ENCODE results near the gene CELSR2.

The CELSR2 gene

GRCh38 chr1:109241841-109242345 is 7.4 kb upstream of the CELSR2 start:
- no peak overlapping the region for H3K4me3 ChIP-seq (ENCODE audit: low read depth, low read length)
- no peak for DNase-seq (ENCODE audit: low read depth)
- TF ChIP-seq, protein P1, sequence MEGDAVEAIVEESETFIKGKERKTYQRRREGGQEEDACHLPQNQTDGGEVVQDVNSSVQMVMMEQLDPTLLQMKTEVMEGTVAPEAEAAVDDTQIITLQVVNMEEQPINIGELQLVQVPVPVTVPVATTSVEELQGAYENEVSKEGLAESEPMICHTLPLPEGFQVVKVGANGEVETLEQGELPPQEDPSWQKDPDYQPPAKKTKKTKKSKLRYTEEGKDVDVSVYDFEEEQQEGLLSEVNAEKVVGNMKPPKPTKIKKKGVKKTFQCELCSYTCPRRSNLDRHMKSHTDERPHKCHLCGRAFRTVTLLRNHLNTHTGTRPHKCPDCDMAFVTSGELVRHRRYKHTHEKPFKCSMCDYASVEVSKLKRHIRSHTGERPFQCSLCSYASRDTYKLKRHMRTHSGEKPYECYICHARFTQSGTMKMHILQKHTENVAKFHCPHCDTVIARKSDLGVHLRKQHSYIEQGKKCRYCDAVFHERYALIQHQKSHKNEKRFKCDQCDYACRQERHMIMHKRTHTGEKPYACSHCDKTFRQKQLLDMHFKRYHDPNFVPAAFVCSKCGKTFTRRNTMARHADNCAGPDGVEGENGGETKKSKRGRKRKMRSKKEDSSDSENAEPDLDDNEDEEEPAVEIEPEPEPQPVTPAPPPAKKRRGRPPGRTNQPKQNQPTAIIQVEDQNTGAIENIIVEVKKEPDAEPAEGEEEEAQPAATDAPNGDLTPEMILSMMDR (IDR thresholded peaks at IDR 0.05; ENCODE audit: low read depth, low read length): no peak
- TF ChIP-seq MAX (IDR thresholded peaks at IDR 0.05; ENCODE audit: low read depth, low read length) (no peak), POLR2A (IDR thresholded peaks at IDR 0.05; ENCODE audit: extremely low read depth, insufficient read length) (no peak), MYC (IDR thresholded peaks at IDR 0.05; ENCODE audit: low read depth, low read length) (no peak)

GRCh38 chr1:109242387-109242786 is 7.0 kb upstream of the CELSR2 start:
- no peak for DNase-seq (ENCODE audit: low read depth)
- no peak overlapping the region for H3K4me3 ChIP-seq (ENCODE audit: low read depth, low read length)
- TF ChIP-seq, protein P1 (IDR thresholded peaks at IDR 0.05; ENCODE audit: low read depth, low read length): no peak
- TF ChIP-seq POLR2A (IDR thresholded peaks at IDR 0.05; ENCODE audit: extremely low read depth, insufficient read length): no peak
- no peak for TF ChIP-seq MAX (IDR thresholded peaks at IDR 0.05; ENCODE audit: low read depth, low read length)
- no peak for TF ChIP-seq MYC (IDR thresholded peaks at IDR 0.05; ENCODE audit: low read depth, low read length)

- TF ChIP-seq MAX (IDR thresholded peaks at IDR 0.05; ENCODE audit: low read depth, low read length) (no peak), POLR2A (IDR thresholded peaks at IDR 0.05; ENCODE audit: extremely low read depth, insufficient read length) (no peak), MYC (IDR thresholded peaks at IDR 0.05; ENCODE audit: low read depth, low read length) (no peak)
- TF ChIP-seq, protein P1 (IDR thresholded peaks at IDR 0.05; ENCODE audit: low read depth, low read length): no peak
- no peak overlapping the region for H3K4me3 ChIP-seq (ENCODE audit: low read depth, low read length)
- no peak for DNase-seq (ENCODE audit: low read depth)
Observed at GRCh38 chr1:109243221-109243620, 6.1 kb upstream of the CELSR2 start.

GRCh38 chr1:109243860-109244552 is 5.3 kb upstream of the CELSR2 start:
- DNase-seq (ENCODE audit: low read depth): no peak

DNA sequence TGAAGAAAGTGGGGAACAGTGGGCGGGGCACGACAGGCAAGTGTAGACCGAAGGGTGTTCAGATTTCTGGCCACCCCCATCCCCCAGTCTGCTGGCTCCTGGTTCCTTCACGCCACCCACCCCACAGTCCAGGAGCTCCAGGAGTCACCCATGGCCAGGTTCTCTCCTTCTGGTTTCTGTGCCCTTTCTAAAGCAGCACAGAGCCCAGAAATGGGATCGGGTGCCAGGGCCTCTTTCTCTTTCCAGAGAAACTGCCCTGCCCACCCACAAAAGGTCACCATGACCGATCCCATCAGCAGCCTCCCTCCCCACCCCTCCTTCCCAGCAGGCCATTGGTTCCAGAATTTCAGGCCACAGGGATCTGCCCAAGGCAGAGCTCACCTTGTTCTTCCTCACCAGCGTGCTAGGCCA is 3.2 kb upstream of the CELSR2 start:
- no peak for TF ChIP-seq MAX (IDR thresholded peaks at IDR 0.05; ENCODE audit: low read depth, low read length)
- TF ChIP-seq POLR2A (IDR thresholded peaks at IDR 0.05; ENCODE audit: extremely low read depth, insufficient read length): no peak
- no peak overlapping the region for H3K4me3 ChIP-seq (ENCODE audit: low read depth, low read length)

More at GRCh38 chr1:109243860-109244552, 5.3 kb upstream of the CELSR2 start:
- no peak overlapping the region for H3K4me3 ChIP-seq (ENCODE audit: low read depth, low read length)
- no peak for TF ChIP-seq POLR2A (IDR thresholded peaks at IDR 0.05; ENCODE audit: extremely low read depth, insufficient read length)
- no peak for TF ChIP-seq MAX (IDR thresholded peaks at IDR 0.05; ENCODE audit: low read depth, low read length)
- TF ChIP-seq MYC (IDR thresholded peaks at IDR 0.05; ENCODE audit: low read depth, low read length): no peak
- TF ChIP-seq, protein P1 (IDR thresholded peaks at IDR 0.05; ENCODE audit: low read depth, low read length): no peak

More for the DNA sequence above, 3.2 kb upstream of the CELSR2 start:
- DNase-seq (ENCODE audit: low read depth): no peak

Data from NB4 (cell line).